Activated CD4-positive, alpha-beta T cell treated with anti-CD3 and anti-CD28 coated beads, Interleukin-2, amount 50 U/mL, for 16 hours (primary cell): ENCODE data around the gene SMTN.
"Not testable (repeated sequence)": the region's sequence is repeated elsewhere in the genome, so short reads cannot be mapped to it uniquely, and the experiment has no call there.

Experiments used
- DNase-seq: peaks from one replicate; pipeline ENCODE4 v3.0.0-alpha.2; 2020

The SMTN gene

GRCh38 chr22:31091106-31091975, 10.2 kb downstream of the SMTN start:
- DNase-seq: no peak

- no peak for DNase-seq
These were observed 11.0 kb downstream of the SMTN start for GRCh38 chr22:31092161-31092560.

- DNase-seq: no peak
These were observed 12.2 kb downstream of the SMTN start for GRCh38 chr22:31093086-31093850.

GRCh38 chr22:31094021-31094551, 13.0 kb downstream of the SMTN start:
- DNase-seq: no peak

GRCh38 chr22:31094741-31095140, 13.6 kb downstream of the SMTN start:
- no peak for DNase-seq

GRCh38 chr22:31095637-31096249, 14.6 kb downstream of the SMTN start:
- no peak for DNase-seq

GRCh38 chr22:31096657-31097279, 15.7 kb downstream of the SMTN start:
- DNase-seq: no peak

GRCh38 chr22:31097539-31097938, 16.4 kb downstream of the SMTN start:
- DNase-seq: not testable (repeated sequence)

GRCh38 chr22:31097941-31098631, 17.0 kb downstream of the SMTN start:
- no peak for DNase-seq

- no peak for DNase-seq
These were observed 17.6 kb downstream of the SMTN start for GRCh38 chr22:31098632-31099110.

- no peak for DNase-seq
These were observed 18.3 kb downstream of the SMTN start for GRCh38 chr22:31099386-31099785.

GRCh38 chr22:31099841-31100761, 19.0 kb downstream of the SMTN start:
- no peak for DNase-seq

- no peak for DNase-seq
These were observed 19.8 kb downstream of the SMTN start for GRCh38 chr22:31100762-31101525.

- DNase-seq: no peak
These were observed 21.4 kb downstream of the SMTN start for GRCh38 chr22:31102441-31103081.

GRCh38 chr22:31103111-31103510, 22.0 kb downstream of the SMTN start:
- no peak for DNase-seq

- no peak for DNase-seq
These were observed 23.0 kb downstream of the SMTN start for GRCh38 chr22:31103899-31104694.

- DNase-seq: no peak
These were observed 23.8 kb downstream of the SMTN start for GRCh38 chr22:31104869-31105268.

- no peak for DNase-seq
These were observed 24.3 kb downstream of the SMTN start for GRCh38 chr22:31105282-31105929.
